Measurements from ENCODE around the gene IL17A.

The IL17A gene

DNA sequence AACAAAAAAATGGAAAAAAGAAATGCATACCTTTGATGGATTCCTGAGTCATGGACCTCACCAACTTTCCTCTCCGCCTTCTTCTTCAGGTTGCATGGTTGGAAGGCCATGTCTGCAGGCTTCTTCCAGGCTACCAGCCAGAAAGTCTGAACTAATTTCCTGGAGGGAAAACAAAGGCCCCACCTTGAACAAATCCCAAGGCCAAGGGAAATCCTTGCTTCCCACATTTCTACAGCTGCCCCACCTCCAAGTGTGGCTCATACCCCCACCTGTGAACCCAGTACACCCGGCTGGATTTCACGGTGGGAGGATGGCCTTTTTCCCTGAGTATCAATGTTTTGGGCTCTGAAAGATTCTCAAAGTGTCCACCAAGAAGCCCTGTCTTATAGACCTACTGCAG is 22.4 kb downstream of the IL17A start:
- no peak for TF ChIP-seq ARNTL (CRISPR knock-in tag; IDR thresholded peaks at IDR 0.05; ENCODE audit: borderline replicate concordance, low read depth)

DNA sequence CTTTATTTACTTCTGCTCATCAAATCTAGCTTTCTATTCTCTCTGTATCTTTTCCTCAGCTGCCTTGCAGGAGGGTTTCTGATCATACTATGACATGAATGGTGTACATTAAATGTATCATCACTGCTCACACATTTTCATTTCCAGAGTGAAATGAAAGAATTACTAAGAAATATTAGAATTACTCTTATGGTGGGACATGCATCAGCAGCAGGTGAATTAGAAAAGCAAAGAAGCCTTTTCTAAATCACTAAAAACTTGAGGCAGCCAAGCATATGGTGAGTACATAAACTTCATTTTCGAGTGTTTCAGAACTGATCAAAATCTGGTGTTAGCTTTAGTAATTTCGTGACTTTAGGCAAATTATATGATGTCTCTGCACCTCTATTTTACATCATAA is 23.6 kb downstream of the IL17A start:
- ATAC-seq: no peak
- TF ChIP-seq, protein P1, sequence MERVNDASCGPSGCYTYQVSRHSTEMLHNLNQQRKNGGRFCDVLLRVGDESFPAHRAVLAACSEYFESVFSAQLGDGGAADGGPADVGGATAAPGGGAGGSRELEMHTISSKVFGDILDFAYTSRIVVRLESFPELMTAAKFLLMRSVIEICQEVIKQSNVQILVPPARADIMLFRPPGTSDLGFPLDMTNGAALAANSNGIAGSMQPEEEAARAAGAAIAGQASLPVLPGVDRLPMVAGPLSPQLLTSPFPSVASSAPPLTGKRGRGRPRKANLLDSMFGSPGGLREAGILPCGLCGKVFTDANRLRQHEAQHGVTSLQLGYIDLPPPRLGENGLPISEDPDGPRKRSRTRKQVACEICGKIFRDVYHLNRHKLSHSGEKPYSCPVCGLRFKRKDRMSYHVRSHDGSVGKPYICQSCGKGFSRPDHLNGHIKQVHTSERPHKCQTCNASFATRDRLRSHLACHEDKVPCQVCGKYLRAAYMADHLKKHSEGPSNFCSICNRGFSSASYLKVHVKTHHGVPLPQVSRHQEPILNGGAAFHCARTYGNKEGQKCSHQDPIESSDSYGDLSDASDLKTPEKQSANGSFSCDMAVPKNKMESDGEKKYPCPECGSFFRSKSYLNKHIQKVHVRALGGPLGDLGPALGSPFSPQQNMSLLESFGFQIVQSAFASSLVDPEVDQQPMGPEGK (CRISPR knock-in tag; IDR thresholded peaks at IDR 0.05; ENCODE audit: borderline replicate concordance): no peak
- TF ChIP-seq TCF4 (CRISPR knock-in tag; IDR thresholded peaks at IDR 0.05; ENCODE audit: borderline replicate concordance) (no peak), PPARA (CRISPR knock-in tag; IDR thresholded peaks at IDR 0.05; ENCODE audit: borderline replicate concordance) (no peak), ZNF70 (CRISPR knock-in tag; IDR thresholded peaks at IDR 0.05) (no peak), ZFP30 (CRISPR knock-in tag; IDR thresholded peaks at IDR 0.05) (no peak), GLIS3 (CRISPR knock-in tag; IDR thresholded peaks at IDR 0.05) (no peak), ZNF8 (CRISPR knock-in tag; IDR thresholded peaks at IDR 0.05) (no peak), SNAI2 (CRISPR knock-in tag; IDR thresholded peaks at IDR 0.05) (no peak), ZNF565 (CRISPR knock-in tag; conservative IDR thresholded peaks at IDR 0.05; ENCODE audit: low read depth) (no peak), ZC3H10 (CRISPR knock-in tag; IDR thresholded peaks at IDR 0.05) (no peak), ZFP3 (CRISPR knock-in tag; IDR thresholded peaks at IDR 0.05) (no peak)
- TF ChIP-seq, protein P2, sequence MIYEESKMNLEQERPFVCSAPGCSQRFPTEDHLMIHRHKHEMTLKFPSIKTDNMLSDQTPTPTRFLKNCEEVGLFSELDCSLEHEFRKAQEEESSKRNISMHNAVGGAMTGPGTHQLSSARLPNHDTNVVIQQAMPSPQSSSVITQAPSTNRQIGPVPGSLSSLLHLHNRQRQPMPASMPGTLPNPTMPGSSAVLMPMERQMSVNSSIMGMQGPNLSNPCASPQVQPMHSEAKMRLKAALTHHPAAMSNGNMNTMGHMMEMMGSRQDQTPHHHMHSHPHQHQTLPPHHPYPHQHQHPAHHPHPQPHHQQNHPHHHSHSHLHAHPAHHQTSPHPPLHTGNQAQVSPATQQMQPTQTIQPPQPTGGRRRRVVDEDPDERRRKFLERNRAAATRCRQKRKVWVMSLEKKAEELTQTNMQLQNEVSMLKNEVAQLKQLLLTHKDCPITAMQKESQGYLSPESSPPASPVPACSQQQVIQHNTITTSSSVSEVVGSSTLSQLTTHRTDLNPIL (CRISPR knock-in tag; IDR thresholded peaks at IDR 0.05; ENCODE audit: low read depth): no peak
- TF ChIP-seq, protein P3, sequence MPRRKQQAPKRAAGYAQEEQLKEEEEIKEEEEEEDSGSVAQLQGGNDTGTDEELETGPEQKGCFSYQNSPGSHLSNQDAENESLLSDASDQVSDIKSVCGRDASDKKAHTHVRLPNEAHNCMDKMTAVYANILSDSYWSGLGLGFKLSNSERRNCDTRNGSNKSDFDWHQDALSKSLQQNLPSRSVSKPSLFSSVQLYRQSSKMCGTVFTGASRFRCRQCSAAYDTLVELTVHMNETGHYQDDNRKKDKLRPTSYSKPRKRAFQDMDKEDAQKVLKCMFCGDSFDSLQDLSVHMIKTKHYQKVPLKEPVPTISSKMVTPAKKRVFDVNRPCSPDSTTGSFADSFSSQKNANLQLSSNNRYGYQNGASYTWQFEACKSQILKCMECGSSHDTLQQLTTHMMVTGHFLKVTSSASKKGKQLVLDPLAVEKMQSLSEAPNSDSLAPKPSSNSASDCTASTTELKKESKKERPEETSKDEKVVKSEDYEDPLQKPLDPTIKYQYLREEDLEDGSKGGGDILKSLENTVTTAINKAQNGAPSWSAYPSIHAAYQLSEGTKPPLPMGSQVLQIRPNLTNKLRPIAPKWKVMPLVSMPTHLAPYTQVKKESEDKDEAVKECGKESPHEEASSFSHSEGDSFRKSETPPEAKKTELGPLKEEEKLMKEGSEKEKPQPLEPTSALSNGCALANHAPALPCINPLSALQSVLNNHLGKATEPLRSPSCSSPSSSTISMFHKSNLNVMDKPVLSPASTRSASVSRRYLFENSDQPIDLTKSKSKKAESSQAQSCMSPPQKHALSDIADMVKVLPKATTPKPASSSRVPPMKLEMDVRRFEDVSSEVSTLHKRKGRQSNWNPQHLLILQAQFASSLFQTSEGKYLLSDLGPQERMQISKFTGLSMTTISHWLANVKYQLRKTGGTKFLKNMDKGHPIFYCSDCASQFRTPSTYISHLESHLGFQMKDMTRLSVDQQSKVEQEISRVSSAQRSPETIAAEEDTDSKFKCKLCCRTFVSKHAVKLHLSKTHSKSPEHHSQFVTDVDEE (CRISPR knock-in tag; IDR thresholded peaks at IDR 0.05): no peak

More for the DNA sequence above, 22.4 kb downstream of the IL17A start:
- ATAC-seq: no peak

DNA sequence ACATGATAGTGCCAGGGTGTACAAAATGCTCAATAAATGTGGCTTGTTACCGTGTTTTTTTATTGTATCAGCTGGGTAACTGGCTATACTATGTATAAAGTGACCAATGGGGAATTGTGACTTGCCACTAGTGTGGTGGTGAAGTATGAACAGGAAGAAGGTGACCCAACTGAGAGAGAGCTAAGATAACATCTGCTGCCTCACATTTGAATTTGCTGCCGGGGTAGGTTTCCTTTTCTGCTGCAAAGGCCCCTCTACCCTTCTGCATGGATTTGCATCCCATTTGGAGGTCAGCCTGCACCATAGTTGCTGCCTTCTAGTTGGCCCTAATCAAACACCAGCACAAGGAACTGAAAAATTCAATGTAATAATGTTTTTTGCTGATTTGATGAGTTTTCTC is 24.1 kb downstream of the IL17A start:
- ATAC-seq: no peak
- TF ChIP-seq SNAI2 (CRISPR knock-in tag; IDR thresholded peaks at IDR 0.05) (no peak), ZFP3 (CRISPR knock-in tag; IDR thresholded peaks at IDR 0.05) (no peak), ZNF70 (CRISPR knock-in tag; IDR thresholded peaks at IDR 0.05) (no peak), TCF4 (CRISPR knock-in tag; IDR thresholded peaks at IDR 0.05; ENCODE audit: borderline replicate concordance) (no peak), PPARA (CRISPR knock-in tag; IDR thresholded peaks at IDR 0.05; ENCODE audit: borderline replicate concordance) (no peak), BACH2 (CRISPR knock-in tag; IDR thresholded peaks at IDR 0.05; ENCODE audit: borderline replicate concordance) (no peak), OSR1 (CRISPR knock-in tag; IDR thresholded peaks at IDR 0.05) (no peak), ZNF8 (CRISPR knock-in tag; IDR thresholded peaks at IDR 0.05) (no peak), GLIS3 (CRISPR knock-in tag; IDR thresholded peaks at IDR 0.05) (no peak)
- TF ChIP-seq, protein P1 (CRISPR knock-in tag; IDR thresholded peaks at IDR 0.05; ENCODE audit: borderline replicate concordance): no peak

DNA sequence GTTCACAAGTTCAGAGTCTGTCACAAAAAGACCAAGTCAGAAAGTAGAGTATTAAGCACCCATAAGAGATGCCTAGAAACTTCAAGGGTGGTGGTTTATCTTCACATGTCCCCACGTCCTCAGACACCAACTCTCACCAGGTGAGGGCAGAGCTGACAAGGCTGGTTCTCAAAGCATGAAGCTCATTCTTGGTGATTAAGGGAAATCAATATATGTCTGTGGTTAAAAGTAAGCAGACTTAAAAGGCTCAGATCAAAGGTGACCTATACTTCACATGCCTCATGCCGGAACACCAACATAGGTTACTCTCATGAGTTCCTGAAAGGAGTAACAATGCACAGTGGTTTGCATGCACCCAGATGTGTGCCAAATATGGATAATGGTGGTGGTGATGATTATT is 27.0 kb downstream of the IL17A start:
- no peak for ATAC-seq
- TF ChIP-seq TOX (CRISPR knock-in tag; IDR thresholded peaks at IDR 0.05; ENCODE audit: borderline replicate concordance): no peak
- TF ChIP-seq RARB (CRISPR knock-in tag; IDR thresholded peaks at IDR 0.05): no peak
- TF ChIP-seq ZNF565 (CRISPR knock-in tag; conservative IDR thresholded peaks at IDR 0.05; ENCODE audit: low read depth): no peak
- TF ChIP-seq SNAI2 (CRISPR knock-in tag; IDR thresholded peaks at IDR 0.05): no peak
- TF ChIP-seq, protein P4, sequence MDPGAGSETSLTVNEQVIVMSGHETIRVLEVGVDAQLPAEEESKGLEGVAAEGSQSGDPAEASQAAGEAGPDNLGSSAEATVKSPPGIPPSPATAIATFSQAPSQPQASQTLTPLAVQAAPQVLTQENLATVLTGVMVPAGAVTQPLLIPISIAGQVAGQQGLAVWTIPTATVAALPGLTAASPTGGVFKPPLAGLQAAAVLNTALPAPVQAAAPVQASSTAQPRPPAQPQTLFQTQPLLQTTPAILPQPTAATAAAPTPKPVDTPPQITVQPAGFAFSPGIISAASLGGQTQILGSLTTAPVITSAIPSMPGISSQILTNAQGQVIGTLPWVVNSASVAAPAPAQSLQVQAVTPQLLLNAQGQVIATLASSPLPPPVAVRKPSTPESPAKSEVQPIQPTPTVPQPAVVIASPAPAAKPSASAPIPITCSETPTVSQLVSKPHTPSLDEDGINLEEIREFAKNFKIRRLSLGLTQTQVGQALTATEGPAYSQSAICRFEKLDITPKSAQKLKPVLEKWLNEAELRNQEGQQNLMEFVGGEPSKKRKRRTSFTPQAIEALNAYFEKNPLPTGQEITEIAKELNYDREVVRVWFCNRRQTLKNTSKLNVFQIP (CRISPR knock-in tag; IDR thresholded peaks at IDR 0.05; ENCODE audit: borderline replicate concordance, low read depth): no peak
- no peak for TF ChIP-seq OSR1 (CRISPR knock-in tag; IDR thresholded peaks at IDR 0.05)
- no peak for TF ChIP-seq GLIS3 (CRISPR knock-in tag; IDR thresholded peaks at IDR 0.05)
- TF ChIP-seq ZC3H10 (CRISPR knock-in tag; IDR thresholded peaks at IDR 0.05): no peak
- no peak for TF ChIP-seq PPARA (CRISPR knock-in tag; IDR thresholded peaks at IDR 0.05; ENCODE audit: borderline replicate concordance)
- no peak for TF ChIP-seq ARNTL (CRISPR knock-in tag; IDR thresholded peaks at IDR 0.05; ENCODE audit: borderline replicate concordance, low read depth)
- TF ChIP-seq ZFP3 (CRISPR knock-in tag; IDR thresholded peaks at IDR 0.05): no peak

Data from SK-N-SH treated with all-trans-retinoic acid at 6 μM for 48 hours (cell line).